ENCODE data around the gene MYO1D. TPM values are rescaled to one million over a fixed set of nuclear protein-coding genes. Genes with fewer than 3 reads are reported as not detected.

Gene MYO1D
- total and polyA plus RNA-seq, 2 donors (not counting 3 experiments of a cell fraction or from before 2014, with no cell fraction given) = 37.8 to 85.5 TPM

DNA sequence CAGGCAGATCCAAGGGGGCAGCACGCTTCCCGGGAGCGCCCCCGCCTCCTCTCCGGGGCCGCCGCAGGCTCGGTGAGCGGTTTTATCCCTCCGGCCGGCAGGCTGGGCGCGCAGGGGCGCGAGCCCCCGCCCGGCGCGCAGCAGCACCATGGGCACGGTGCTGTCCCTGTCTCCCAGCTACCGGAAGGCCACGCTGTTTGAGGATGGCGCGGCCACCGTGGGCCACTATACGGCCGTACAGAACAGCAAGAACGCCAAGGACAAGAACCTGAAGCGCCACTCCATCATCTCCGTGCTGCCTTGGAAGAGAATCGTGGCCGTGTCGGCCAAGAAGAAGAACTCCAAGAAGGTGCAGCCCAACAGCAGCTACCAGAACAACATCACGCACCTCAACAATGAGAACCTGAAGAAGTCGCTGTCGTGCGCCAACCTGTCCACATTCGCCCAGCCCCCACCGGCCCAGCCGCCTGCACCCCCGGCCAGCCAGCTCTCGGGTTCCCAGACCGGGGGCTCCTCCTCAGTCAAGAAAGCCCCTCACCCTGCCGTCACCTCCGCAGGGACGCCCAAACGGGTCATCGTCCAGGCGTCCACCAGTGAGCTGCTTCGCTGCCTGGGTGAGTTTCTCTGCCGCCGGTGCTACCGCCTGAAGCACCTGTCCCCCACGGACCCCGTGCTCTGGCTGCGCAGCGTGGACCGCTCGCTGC lies 389.3 kb downstream of the MYO1D start:
- Histone ChIP-seq H3K4me2 (ENCODE audit: insufficient read depth, low read length) (peak overlapping the region; percentile 81), H3K9me3 (replicated peaks; ENCODE audit: control insufficient read depth, insufficient read depth, low read length) (no peaks in the 10 kb centered on the region), H2AFZ (ENCODE audit: low read depth, low read length) (peak overlapping the region; percentile 66), H3K27ac (ENCODE audit: insufficient read depth, low read depth, low read length) (no peak overlapping the region), H3K79me2 (ENCODE audit: control insufficient read depth, insufficient read depth, low read length) (peaks cover 2% of the 10 kb centered on the region), H3K4me1 (ENCODE audit: control insufficient read depth, extremely low read depth, insufficient read depth, low read length) (peaks cover 6% of the 10 kb centered on the region), H3K27me3 (ENCODE audit: control insufficient read depth in 2 of 2, insufficient read depth in 2 of 2, low read length in 2 of 2) (no peaks in the 10 kb centered on the region), H3K9ac (replicated peaks; ENCODE audit: extremely low read depth, insufficient read depth, low read length) (peak overlapping the region; percentile 29), H3K9me1 (replicated peaks; ENCODE audit: control insufficient read depth, extremely low read depth, insufficient read depth, low read length) (no peaks in the 10 kb centered on the region), H3K36me3 (ENCODE audit: control insufficient read depth in 2 of 2, extremely low read depth in 1 of 2, insufficient read depth in 2 of 2, low read length in 2 of 2) (no peaks in the 10 kb centered on the region), H3K4me3 (replicated peaks in 1 of 3; ENCODE audit: insufficient read depth in 1 of 3, low read depth in 1 of 3, low read length in 3 of 3) (peak overlapping the region; percentile 47 to 66 (median 60)), H4K20me1 (replicated peaks; ENCODE audit: control insufficient read depth, extremely low read depth, insufficient read depth, low read length) (no peaks in the 10 kb centered on the region)
- ChIA-PET POLR2A (interaction anchor here (1.5 kb wide), 1 partner anchor 172 kb away, joined by 3 read pairs; no protein-coding TSS in a partner anchor), CTCF (interaction anchor here (0.8 to 6.6 kb wide), 11 partner anchors 12 to 1263 kb away, joined by 3 to 41 read pairs (median 3); partner anchors contain the start of gene MYO1D)
- dilution Hi-C loops (cut with MboI; ENCODE audit: extremely low pct_ligation_motif_present, low sequenced_read_pairs) = no loop called here
- TF ChIP-seq POLR2AphosphoS5 (IDR thresholded peaks at IDR 0.05; ENCODE audit: insufficient read depth, low read depth, low read length) = peak; percentile 8
- TF ChIP-seq CTCF (IDR thresholded peaks at IDR 0.05; ENCODE audit: extremely low read depth in 1 of 2, insufficient read depth in 1 of 2, low read depth in 1 of 2, low read length in 2 of 2) = no peak
- intact Hi-C loops (cut with micrococcal nuclease) = loop anchor here (2.0 to 10.0 kb wide), 2 partner anchors 449 to 507 kb away; partner anchors contain the start of gene SPACA3
- BruUV-seq (replicated peaks) = TSS peak; percentile 25
- DNase-seq (ENCODE audit: low read depth, low spot score) (peak; percentile 24), FAIRE-seq (no peak)
